MCF 10A (cell line): ENCODE data around the gene PDIA5. TPM values are rescaled to one million over a fixed set of nuclear protein-coding genes. Genes with fewer than 3 reads are reported as not detected.

Experiments
- BruUV-seq: library from RNA; stranded (reverse); fragments of 400-500 nt; replicated peaks from 2 replicates; lab custom pipeline; 2021; lab: Mats Ljungman, UMichigan
- CTCF ChIA-PET: fragments of 300-600 bp; sonication (Branson Sonifier 250); formaldehyde crosslinking; extraction: SDS; loops from one replicate; lab custom pipeline; 2021; ENCODE audit warnings: antibody characterized with exemption, inconsistent platforms; lab: Yijun Ruan, JAX
- POLR2A ChIA-PET: fragments of 300-600, 350-650 bp; sonication (Branson Sonifier 250); formaldehyde crosslinking; extraction: SDS; loops from one replicate; lab custom pipeline; 2020; ENCODE audit warnings: antibody characterized with exemption, inconsistent platforms; lab: Yijun Ruan, JAX
- DNase-seq: peaks from one replicate; pipeline ENCODE4 v3.0.0-alpha.2; 2018; ENCODE audit not compliant: unreplicated experiment
- H3K27ac Mint-ChIP-seq: one replicate; pipeline ENCODE4 v1.8.0; 2022; ENCODE audit warnings: mild to moderate bottlenecking, low read depth, mixed read lengths; ENCODE audit not compliant: unreplicated experiment
- H3K27me3 Mint-ChIP-seq: one replicate; pipeline ENCODE4 v1.8.0; 2022; ENCODE audit warnings: mixed read lengths; ENCODE audit not compliant: insufficient read depth, unreplicated experiment
- H3K36me3 Mint-ChIP-seq: one replicate; pipeline ENCODE4 v1.8.0; 2022; ENCODE audit warnings: mild to moderate bottlenecking, moderate library complexity, mixed read lengths; ENCODE audit not compliant: insufficient read depth, unreplicated experiment
- H3K4me1 Mint-ChIP-seq: one replicate; pipeline ENCODE4 v1.8.0; 2022; ENCODE audit warnings: mixed read lengths; ENCODE audit not compliant: insufficient read depth, unreplicated experiment
- H3K4me3 Mint-ChIP-seq: one replicate; pipeline ENCODE4 v1.8.0; 2022; ENCODE audit warnings: mild to moderate bottlenecking, moderate library complexity, mixed read lengths; ENCODE audit not compliant: unreplicated experiment
- H3K9me3 Mint-ChIP-seq: one replicate; pipeline ENCODE4 v1.8.0; 2022; ENCODE audit warnings: mixed read lengths; ENCODE audit not compliant: unreplicated experiment
- intact Hi-C: fragments of 100-400 bp; cut with micrococcal nuclease; formaldehyde crosslinking; loops from 2 replicates; pipeline ENCODE4 v1.14.1; 2022
- total RNA-seq: library from RNA; stranded (reverse); gene quantifications from 2 replicates; pipeline ENCODE4 v1.2.3, GENCODE V29; 2022
- TF ChIP-seq, protein P1 (sequence below): fragments of 200-600 bp; IDR thresholded peaks from one replicate; pipeline ENCODE4 v1.8.0; 2022; ENCODE audit warnings: antibody characterized with exemption, mild to moderate bottlenecking; ENCODE audit not compliant: unreplicated experiment

Gene PDIA5
- total RNA-seq, 1 experiment from 2014 or later = 47.7 TPM

DNA sequence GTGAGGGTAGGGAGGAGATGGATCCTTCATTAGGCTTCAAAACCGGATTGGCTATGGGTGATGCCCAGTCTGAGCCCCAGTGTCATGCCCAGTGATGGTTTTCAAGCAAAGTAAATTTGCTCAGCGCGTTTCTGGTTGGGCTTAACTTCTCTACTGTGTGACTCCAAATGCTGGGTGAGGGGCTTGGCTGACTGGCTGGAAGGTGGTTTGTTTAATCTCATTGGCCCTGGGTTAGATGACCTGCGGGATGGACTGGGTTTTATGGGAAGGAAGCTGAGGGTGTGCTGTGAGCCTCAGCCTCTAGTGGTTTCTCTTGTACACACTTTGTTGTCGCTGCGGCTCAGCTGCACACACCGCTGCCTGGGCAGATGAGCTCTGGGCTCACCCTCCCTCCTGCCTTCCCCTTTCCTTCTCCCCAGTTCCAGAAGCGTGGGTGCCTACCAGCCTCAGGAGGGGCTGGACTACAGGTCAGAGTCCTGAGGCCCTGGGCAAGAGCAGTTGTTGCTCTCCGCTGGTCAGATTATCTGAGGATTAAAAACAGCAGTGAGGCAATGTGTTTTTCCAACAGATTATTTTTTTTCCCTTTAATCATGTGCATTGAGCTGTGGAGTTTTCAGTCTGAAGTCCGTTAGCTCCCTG, 18.6 kb downstream of the PDIA5 start:
- BruUV-seq = no TSS peak
- intact Hi-C loops = no loop called here
- Mint-ChIP-seq H3K36me3 (no peaks in the 10 kb centered on the region), H3K4me1 (peaks cover 7% of the 10 kb centered on the region), H3K9me3 (no peaks in the 10 kb centered on the region), H3K4me3 (no peak overlapping the region), H3K27ac (no peak overlapping the region), H3K27me3 (no peaks in the 10 kb centered on the region)
- POLR2A ChIA-PET = interaction anchor here (1.1 kb wide), 1 partner anchor 37 kb away, joined by 3 read pairs; no protein-coding TSS in a partner anchor
- CTCF ChIA-PET = interaction anchor here (0.6 to 1.3 kb wide), 2 partner anchors 143 to 329 kb away, joined by 3 read pairs; no protein-coding TSS in a partner anchor
- no peak for DNase-seq
- TF ChIP-seq, protein P1, sequence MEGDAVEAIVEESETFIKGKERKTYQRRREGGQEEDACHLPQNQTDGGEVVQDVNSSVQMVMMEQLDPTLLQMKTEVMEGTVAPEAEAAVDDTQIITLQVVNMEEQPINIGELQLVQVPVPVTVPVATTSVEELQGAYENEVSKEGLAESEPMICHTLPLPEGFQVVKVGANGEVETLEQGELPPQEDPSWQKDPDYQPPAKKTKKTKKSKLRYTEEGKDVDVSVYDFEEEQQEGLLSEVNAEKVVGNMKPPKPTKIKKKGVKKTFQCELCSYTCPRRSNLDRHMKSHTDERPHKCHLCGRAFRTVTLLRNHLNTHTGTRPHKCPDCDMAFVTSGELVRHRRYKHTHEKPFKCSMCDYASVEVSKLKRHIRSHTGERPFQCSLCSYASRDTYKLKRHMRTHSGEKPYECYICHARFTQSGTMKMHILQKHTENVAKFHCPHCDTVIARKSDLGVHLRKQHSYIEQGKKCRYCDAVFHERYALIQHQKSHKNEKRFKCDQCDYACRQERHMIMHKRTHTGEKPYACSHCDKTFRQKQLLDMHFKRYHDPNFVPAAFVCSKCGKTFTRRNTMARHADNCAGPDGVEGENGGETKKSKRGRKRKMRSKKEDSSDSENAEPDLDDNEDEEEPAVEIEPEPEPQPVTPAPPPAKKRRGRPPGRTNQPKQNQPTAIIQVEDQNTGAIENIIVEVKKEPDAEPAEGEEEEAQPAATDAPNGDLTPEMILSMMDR = no peak

DNA sequence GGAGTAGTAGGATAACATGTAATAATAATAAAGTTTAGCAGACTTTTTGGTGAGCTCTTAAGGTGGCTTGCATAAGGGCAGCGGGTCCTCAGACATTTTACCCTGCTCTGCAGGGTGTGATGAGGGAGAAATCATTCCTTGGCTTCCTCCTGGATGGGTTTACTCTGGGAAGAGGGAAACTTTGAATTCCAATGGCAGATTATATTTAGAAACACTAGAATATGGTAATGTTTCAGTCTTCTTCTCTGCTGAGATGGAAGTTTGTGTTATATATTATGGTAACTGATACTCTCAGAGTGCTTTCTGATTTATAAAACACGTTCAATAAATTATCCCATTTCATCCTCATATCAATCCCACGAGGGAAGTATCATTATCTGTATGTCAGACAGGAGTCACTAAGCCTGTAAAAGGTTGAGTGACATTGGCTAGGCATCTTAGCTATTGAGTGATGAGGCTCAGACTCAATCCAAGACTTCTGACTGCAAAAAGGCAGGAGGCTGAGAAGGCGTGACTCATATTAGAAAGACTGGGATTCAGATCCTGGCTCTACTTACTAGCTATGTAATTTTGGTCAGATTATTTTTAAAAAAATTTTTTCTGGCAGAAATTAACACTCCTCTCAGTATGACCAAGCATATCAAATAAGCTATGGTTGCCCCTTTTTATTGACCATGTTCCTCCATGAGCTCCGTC, 19.3 kb downstream of the PDIA5 start:
- ChIA-PET CTCF (interaction anchor here (1.3 kb wide), 1 partner anchor 144 kb away, joined by 3 read pairs; no protein-coding TSS in a partner anchor), POLR2A (interaction anchor here (0.5 to 1.1 kb wide), 2 partner anchors 36 to 315 kb away, joined by 3 read pairs; no protein-coding TSS in a partner anchor)
- TF ChIP-seq, protein P1 = no peak
- Mint-ChIP-seq H3K9me3 (no peaks in the 10 kb centered on the region), H3K4me3 (no peak overlapping the region), H3K4me1 (peaks cover 7% of the 10 kb centered on the region), H3K27me3 (no peaks in the 10 kb centered on the region), H3K36me3 (no peaks in the 10 kb centered on the region), H3K27ac (no peak overlapping the region)
- intact Hi-C loops = no loop called here
- no TSS peak for BruUV-seq
- no peak for DNase-seq

GRCh38 chr3:123088387-123088786, 21.6 kb downstream of the PDIA5 start:
- intact Hi-C loops = no loop called here
- peaks cover 7% of the 10 kb centered on the region for H3K4me1 Mint-ChIP-seq

More at GRCh38 chr3:123088387-123088786, 21.6 kb downstream of the PDIA5 start:
- Mint-ChIP-seq H3K27ac (peak overlapping the region; percentile 65), H3K36me3 (peaks cover 18% of the 10 kb centered on the region), H3K4me3 (no peak overlapping the region), H3K27me3 (no peaks in the 10 kb centered on the region), H3K9me3 (no peaks in the 10 kb centered on the region)
- TF ChIP-seq, protein P1 = no peak
- BruUV-seq = no TSS peak
- ChIA-PET CTCF (no interaction called here), POLR2A (no interaction called here)
- DNase-seq = no peak
